Hematopoietic multipotent progenitor cell treated with erythropoietin and hydrocortisone succinate and interleukin-3 and kit ligand, for 8 days (in vitro differentiated cells): ENCODE data around the gene DNPH1.

Source experiments
- DNase-seq: peaks from one replicate; pipeline ENCODE4 v3.0.0-alpha.2; 2015

The DNPH1 gene

DNA sequence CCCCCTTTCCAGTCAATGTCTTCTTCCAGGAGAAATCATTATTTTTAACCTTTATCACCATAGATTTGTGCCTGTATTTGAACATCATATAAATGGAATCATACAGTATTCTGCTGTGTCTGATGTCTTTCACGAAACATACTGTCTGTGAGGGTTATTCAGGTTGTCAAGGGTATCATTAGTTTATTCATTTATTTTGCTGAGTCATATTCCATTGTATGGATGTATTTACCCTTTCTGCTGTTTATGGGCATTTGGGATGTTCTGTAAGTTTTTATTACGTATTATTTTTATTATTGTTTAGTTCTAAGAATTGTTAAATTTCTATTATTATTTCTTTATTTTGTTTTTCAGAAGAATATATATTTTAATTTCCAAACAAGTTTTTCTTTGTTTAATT lies 22.0 kb downstream of the DNPH1 start:
- no peak for DNase-seq

DNA sequence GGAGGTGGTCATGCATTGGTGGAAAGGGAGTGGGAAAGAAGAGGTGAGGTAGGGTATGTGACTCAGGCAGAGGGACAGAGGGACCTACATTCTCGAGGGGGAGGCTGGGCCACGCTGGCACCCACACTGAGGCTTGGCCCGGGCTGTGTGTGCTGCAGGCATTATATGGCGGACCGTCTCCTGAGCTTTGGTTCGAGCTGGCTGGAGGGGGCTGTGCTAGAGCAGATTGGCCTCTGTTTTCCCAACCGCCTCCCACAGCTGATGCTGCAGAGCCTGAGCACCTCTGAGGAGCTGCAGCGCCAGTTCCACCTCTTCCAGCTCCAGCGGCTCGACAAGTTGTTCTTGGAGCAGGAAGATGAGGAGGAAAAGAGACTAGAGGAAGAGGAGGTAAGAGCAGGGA lies 23.4 kb downstream of the DNPH1 start:
- no peak for DNase-seq

DNA sequence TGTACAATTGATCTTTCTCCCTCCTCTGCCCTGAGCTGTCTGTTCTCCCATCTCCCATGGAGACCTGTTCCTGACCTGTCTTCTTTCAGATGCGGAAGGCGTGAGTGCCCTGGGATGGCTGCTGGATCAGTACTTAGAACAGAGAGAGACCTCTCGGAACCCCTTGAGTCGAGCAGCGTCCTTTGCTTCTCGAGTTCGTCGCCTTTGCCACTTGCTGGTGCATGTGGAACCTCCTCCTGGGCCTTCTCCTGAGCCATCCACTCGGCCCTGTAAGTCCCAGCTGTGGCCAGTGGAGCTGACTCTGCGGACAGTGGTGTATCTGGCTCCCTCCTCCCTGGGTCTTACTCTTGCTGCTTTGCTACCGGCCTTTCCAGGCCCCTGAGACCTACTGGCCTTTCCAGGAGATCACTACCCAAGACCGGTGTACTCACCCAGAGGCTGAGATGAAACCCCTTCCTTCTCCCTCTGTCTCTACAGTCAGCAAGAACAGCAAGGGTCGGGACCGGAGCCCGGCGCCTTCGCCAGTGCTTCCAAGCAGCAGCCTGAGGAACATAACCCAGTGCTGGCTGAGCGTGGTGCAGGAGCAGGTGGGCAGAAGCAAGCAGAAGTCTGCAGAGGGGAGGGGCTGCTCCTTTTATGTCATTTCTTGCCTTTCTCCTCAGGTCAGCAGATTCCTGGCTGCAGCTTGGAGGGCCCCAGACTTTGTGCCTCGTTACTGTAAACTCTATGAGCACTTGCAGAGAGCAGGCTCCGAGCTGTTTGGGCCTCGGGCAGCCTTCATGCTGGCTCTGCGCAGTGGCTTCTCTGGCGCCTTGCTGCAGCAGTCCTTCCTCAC lies 24.8 kb downstream of the DNPH1 start:
- DNase-seq, result no peak

DNA sequence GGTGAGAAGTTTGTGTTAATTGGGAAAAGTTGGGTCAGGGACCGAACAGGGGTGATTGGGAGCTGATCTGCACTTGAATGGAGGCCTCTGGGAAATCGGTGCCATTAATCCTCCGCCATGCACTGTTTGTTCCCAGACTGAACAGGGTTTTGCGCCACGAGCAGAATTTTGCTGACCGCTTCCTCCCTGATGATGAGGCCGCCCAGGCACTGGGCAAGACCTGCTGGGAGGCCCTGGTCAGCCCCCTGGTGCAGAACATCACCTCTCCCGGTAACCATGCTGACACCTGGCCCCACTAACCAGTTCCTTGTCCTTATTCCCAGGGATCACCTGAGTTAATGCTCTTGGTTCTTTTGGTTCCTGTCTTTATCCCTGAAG lies 25.6 kb downstream of the DNPH1 start:
- no peak for DNase-seq

DNA sequence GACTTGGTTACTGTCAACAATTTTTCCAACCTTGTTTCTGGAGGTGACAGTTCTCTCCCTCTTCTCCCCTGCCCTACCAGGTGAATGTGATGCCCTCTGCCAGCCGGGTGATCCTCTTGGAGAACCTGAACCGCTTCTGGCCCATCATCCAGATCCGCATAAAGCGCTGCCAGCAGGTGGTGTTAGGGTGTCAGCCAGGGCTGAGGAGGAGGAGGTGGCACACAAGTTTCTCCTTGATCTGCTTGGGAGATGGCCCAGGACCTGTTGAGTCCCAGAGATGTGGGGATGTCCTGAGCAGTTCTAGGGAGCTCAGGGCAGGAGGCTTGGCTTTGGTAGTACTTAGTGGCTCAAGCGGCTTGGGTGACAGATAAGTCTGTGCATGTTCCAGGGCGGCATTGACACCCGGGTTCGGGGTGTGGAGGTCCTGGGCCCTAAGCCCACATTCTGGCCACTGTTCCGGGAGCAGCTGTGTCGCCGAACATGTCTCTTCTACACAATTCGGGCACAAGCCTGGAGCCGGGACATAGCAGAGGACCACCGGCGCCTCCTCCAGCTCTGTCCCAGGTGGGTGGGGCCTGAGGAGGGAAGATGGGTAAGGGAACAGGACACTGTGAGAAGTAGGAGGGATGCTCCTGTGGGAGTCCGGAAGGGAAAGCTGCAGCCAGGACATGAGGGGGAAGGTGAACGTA lies 26.1 kb downstream of the DNPH1 start:
- DNase-seq, result no peak

DNA sequence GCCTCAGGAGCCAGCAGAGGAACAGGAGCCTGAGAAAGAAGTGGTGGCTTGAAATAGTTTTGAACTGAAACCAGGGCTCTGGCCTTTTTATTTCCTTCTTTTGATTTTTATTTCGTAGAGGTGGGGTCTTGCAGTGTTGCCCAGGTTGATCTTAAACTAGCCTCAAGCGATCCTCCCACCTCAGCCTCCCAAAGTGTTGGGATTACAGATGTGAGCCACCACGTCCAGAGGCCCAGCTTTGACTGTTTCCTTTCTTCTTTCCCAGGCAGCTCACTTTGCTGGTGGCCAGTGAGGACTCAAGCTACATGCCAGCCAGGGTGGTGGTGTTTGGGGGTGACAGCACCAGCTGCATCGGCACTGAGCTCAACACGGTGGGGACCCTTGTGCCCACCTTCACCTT lies 26.8 kb downstream of the DNPH1 start:
- no peak for DNase-seq

DNA sequence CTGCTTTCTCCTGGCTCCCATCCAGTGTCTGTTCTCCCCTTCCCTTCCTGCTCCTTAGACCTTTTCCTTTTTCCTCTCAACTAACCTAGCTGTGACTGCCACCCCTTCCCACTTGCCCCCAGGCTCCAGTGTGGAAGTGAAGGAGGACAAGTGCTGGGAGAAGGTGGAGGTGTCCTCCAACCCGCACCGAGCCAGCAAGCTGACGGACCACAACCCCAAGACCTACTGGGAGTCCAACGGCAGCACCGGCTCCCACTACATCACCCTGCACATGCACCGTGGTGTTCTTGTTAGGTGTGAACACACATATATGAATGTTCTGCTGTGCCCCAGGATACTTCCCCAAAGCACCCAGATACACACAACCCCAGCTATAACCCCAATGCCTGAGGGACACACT lies 28.7 kb downstream of the DNPH1 start:
- no peak for DNase-seq

DNA sequence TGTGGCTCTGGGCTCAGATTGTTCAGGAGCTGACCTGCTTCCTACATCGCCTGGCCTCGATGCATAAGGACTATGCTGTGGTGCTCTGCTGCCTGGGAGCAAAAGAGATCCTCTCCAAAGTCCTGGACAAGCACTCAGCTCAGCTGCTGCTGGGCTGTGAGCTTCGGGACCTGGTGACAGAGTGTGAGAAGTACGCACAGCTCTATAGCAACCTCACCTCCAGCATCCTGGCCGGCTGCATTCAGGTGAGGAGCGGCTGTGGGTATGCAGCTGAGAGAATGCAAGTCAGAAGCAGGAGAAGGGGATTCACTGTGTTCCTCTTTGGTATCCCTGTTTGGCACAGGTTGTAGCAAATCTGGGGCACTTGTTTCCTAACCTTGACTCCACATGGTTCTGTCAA lies 29.4 kb downstream of the DNPH1 start:
- no peak for DNase-seq

DNA sequence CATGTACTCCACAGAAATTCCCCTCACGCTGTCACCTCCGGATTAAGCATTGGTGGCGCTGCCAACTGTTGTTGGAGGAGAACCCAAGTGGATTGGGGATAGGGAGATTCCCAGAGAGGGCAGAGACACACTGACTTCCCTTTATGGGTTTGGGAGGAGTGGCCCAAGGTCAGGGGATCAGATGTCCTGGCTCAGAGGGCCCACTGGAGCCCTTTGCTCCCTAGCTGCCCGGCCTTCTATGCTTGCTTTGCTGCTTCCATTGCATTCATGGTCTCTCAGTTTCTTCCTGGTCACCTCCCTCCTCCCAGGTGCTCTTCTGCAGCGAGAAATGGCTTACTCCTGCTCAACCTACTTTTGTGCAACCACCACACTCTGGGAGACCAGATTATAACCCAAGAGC lies 32.9 kb downstream of the DNPH1 start:
- no peak for DNase-seq

DNA sequence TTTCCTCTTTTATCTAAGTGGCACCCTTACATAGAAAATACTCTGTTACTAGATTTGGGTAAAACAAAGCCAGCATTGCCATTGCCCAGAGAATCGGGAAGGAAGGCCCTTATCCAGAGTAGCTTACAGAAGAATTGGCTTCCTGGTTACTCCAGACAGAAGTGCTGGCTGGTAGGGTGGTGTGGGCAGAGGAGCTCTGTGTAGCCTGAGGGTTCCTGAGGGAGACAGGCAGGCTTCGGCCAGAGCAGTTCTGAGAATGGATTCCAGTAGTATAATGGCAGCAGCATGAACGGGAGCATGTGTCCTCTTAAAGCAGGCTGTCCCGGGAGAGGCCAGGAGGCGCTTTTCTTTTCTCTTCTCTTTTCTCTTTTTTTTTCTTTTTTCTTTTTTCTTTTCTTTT lies 35.4 kb downstream of the DNPH1 start:
- no peak for DNase-seq

DNA sequence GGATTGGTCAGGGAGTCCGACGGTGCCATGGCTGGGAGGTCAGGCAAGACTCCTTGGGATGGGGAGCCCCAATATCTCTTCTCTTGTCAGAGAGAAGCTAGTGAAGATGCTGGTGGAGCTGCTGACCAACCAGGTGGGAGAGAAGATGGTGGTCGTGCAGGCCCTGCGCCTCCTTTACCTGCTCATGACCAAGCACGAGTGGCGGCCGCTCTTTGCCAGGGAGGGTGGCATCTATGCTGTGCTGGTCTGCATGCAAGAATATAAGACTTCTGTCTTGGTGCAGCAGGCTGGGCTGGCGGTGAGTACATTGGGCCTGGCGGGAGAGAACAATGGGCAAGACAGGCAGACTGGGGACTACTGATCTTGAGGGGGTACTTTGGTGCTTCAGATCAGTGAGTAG lies 36.4 kb downstream of the DNPH1 start:
- DNase-seq, result no peak

DNA sequence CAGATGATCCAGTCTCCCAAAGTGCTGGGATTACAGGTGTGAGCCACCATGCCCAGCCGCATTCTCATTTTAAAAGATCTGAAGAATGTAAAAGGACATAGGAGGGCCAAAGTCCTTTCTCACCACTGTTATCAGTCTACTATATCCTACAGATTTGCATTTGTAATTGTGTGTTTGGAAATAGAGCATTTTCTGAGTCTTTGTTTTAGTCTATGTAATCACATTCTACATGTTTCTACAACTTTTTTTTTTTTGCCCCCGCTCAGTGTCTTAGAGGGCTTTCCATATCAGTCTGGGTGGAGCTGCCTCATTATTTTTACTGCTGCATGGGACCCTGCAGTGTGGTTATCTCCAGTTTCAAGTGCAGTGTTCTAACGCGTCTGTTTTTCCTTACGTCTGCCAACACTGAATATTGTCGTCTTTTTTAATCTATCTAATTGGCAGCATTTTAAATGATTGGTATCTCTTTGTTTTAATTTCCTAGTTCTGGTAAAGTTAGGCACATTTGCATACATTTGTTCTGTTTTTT lies 39.4 kb downstream of the DNPH1 start:
- peak; percentile 69 for DNase-seq

DNA sequence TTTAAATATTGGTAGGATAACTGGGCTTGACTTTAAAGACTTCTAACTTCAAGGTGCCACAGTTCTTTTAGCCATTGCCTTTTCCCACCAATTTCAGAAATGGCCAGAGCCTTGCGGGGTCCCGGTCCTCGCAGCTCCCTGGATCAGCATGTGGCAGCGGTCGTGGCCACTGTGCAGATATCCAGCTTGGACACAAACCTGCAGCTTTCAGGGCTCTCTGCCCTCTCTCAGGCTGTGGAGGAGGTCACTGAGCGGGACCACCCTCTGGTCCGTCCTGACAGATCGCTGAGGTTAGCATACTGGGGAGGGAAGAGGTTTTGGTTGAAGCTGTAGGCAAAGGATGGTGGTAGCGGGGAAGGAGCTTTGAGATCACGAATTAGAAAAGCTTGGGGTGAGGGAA lies 40.9 kb downstream of the DNPH1 start:
- no peak for DNase-seq

DNA sequence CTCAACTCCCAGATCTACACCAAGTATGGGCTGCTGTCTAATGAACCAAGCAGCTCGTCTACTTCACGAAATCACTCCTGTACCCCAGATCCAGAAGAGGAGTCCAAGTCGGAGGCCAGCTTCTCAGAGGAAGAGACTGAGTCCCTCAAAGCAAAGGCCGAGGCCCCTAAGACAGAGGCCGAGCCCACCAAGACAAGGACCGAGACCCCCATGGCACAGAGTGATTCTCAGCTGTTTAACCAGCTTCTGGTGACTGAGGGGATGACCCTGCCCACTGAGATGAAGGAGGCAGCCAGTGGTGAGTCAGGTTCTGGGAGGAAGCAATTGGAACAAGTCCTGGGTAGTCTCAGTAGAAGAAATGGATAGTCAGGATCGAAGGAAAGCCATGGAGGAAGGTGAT lies 41.5 kb downstream of the DNPH1 start:
- no peak for DNase-seq

DNA sequence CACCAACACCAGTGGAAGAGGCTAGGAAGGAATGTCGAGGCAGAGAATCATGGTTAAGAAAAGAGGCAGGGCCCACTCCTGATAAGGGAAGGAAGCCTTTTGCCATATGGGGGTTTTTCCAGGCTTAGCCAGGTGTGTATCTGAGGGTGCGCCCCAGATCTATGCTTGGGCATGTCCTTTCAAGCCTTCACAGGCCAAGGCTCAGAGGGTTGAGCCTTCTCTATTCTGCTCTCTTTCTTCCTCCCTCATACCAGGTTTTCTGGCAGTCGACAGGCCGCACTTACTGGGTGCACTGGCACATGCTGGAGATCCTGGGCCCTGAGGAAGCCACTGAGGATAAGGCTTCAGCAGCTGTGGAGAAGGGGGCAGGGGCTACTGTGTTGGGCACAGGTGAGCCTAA lies 42.6 kb downstream of the DNPH1 start:
- no peak for DNase-seq

DNA sequence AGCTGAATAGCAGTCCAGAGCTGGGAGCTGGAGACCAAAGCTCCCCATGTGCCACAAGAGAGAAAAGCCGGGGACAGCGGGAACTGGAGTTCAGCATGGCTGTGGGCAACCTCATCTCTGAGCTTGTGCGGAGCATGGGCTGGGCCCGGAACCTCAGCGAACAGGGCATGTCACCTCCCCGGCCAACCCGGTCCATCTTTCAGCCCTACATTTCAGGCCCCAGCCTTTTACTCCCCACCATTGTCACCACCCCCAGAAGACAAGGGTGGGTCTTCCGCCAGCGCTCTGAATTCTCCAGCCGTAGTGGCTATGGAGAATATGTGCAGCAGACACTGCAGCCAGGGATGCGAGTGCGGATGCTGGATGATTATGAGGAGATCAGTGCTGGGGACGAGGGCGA lies 43.3 kb downstream of the DNPH1 start:
- no peak for DNase-seq

DNA sequence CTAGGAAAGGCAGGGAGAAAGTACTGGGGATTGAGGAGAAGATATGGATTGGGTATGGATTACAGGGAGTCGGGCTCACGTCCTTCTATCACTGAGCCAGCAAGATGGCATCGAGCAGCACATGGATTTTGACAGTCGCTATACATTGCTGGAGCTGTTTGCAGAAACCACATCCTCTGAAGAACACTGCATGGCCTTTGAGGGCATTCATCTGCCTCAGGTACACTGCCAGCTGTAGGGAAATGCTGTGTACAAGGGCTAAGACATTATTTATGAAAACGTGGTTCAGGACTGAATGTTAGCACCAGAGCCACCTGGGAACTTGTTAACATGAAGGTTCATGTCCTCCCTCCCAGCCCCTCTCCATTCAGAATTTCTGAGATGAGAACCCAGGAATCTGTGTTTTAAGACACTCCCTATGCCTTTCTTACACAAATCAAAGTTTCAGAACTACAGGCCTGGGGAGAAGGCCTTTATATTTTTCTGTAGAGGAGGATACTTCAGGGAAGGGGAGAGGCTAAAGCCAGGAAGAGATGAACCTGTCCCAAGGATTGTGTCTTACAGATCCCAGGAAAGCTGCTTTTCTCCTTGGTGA lies 43.8 kb downstream of the DNPH1 start:
- DNase-seq, result no peak

DNA sequence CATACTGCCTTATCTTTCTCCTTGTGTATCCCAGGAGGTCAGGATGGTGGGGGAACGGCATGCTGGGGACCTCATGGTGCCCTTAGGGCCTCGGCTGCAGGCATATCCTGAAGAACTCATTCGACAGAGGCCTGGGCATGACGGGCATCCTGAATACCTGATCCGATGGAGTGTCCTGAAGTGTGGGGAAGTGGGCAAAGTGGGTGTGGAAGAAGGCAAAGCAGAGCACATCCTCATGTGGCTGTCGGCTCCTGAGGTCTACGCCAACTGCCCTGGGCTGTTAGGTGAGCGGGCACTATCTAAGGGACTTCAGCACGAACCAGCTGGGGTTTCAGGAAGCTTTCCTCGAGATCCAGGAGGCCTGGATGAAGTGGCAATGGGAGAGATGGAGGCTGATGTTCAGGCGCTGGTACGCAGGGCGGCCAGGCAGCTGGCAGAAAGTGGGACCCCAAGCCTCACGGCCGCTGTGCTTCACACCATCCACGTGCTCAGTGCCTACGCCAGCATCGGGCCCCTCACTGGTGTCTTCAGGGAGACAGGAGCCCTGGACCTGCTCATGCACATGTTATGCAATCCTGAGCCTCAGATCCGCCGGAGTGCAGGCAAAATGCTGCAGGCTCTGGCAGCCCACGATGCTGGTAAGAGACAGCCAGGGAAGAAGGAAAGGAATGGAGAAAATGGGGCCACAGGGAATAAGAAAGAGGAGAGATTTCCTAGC lies 44.9 kb downstream of the DNPH1 start:
- DNase-seq, result no peak

DNA sequence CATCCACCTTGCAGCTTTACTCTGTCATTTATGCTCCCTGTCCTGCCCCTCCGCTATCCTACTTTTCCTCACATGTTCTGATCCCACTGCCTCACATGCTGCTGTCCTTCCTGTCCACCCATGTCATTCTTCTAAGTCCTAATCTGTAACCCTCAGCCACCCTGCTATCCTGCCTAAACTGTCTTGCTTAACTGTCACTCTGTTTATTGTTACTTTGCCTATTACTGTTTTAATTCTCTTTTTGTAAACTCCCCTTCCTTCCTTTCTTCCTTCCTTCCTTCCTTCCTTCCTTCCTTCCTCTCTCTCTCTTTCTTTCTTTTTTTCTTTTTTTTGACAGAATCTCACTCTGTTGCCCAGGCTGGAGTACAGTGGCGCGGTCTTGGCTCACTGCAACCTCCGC lies 45.8 kb downstream of the DNPH1 start:
- no peak for DNase-seq

DNA sequence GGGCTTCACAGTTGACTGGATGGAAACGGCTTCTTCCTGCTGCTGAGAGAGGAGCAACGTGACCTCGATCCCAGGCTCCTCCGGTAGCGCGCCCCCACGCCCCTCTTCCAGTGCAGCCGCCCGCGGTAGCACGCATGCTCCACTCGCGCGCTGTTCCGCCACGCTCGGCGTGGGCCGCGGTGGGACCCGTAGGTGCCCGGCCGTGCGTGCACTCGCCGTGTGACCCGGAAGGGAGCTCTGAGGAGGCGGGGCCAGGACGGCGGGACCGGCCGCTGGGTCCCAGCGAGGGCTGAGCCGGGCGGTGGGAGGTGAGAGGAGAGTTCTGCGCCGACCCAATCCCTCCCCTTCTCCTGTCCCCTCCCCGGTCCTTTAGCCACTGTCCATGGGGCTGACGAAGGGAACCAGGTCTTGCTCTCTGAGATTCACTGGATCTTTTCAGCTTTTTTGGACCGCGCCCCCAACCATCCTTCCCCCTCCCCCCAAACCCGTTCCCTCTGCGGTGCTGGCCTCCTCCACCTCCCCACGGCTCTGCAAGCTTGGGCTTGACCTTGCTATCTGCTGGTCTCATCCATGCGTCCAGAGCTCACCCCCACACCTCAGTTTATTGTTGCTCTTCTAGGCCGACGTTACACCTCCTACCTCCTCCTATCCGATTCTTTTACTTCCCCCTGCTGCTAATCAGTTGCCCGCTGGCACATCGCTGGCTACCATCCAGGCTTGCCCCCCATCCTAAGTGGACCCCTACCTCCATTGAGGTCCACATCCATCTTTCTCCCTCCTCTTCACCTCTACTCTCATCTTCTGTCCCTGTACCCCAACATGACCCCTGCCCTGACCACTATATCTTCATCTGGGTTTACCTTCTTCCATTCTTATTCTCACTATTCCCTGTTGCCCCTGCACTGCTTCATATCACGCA lies 47.1 kb downstream of the DNPH1 start, which contains the start of gene CUL9:
Gene CUL9 (plus strand): TSS at position 255 of the 919 bp plus-strand sequence. CDS start 2,115 bp downstream, outside the sequence.
- peak; percentile 79 for DNase-seq

DNA sequence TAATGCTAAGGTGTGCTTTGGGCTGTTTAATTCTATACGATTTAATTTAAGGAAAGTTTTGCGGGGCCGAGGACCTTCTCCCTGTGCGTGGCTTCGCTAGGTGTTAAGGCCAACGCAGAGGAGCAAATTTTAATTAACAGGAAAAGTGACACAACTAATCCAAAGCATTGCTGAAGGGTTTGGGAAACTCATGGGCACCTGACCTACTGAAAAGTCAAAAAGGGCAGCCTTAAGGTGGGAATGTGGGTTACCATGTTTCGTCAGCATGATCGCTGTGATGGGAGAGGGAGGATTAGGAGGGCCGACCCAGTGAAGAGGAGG lies 47.7 kb downstream of the DNPH1 start:
- no peak for DNase-seq

DNA sequence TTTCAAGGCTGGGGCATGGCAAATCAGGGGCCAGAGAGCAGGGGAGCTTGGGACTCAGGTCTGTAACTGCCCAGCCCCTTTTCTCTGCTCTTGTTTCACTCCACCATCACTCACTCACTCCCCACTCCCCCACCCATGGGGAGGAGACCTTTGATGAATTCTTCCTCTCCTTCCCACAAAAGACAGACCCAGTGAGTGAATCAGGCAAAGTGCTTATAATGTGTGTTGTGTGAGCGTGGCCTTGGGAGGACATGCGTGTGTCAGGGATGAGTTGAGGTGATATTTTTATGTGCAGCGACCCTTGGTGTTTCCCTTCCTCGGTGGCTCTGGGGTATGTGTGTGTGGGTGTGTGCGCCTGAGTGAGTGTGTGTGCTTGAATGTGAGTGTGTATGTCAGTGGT lies 48.3 kb downstream of the DNPH1 start:
- DNase-seq, result no peak
